Fibroblast of pulmonary artery (primary cell): ENCODE results near the gene PRRC2A.

Experiments
- DNase-seq: peaks from one replicate; pipeline ENCODE4 v3.0.0-alpha.2; 2010; ENCODE audit warnings: low read depth
- H3K4me3 ChIP-seq: replicated peaks from 2 replicates; pipeline ENCODE4 v1.5.1; 2011; ENCODE audit warnings: low read depth, mild to moderate bottlenecking, control low read depth, low read length, moderate library complexity
- TF ChIP-seq, protein P1 (sequence below): IDR thresholded peaks from 2 replicates; pipeline ENCODE4 v1.5.1; 2011; ENCODE audit warnings: mild to moderate bottlenecking, control low read depth, low read length, inconsistent platforms; ENCODE audit errors: missing control alignments

PRRC2A gene

DNA sequence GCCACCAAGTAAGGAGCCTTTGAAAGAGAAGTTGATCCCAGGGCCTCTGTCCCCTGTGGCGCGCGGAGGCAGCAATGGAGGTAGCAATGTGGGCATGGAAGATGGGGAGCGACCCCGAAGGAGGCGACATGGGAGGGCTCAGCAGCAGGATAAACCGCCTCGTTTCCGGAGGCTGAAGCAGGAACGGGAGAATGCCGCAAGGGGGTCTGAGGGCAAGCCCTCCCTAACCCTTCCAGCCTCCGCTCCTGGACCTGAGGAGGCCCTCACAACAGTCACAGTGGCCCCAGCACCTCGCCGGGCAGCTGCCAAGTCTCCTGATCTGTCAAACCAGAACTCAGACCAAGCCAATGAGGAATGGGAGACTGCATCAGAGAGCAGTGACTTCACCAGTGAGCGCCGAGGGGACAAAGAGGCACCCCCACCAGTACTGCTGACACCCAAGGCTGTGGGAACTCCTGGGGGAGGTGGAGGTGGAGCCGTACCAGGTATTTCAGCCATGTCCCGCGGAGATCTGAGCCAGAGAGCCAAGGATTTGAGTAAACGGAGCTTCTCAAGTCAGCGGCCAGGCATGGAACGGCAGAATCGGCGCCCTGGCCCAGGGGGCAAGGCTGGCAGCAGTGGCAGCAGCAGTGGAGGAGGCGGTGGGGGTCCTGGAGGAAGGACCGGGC, 11.9 kb downstream of the PRRC2A start:
- no peak for DNase-seq
- no peak overlapping the region for H3K4me3 ChIP-seq
- TF ChIP-seq, protein P1, sequence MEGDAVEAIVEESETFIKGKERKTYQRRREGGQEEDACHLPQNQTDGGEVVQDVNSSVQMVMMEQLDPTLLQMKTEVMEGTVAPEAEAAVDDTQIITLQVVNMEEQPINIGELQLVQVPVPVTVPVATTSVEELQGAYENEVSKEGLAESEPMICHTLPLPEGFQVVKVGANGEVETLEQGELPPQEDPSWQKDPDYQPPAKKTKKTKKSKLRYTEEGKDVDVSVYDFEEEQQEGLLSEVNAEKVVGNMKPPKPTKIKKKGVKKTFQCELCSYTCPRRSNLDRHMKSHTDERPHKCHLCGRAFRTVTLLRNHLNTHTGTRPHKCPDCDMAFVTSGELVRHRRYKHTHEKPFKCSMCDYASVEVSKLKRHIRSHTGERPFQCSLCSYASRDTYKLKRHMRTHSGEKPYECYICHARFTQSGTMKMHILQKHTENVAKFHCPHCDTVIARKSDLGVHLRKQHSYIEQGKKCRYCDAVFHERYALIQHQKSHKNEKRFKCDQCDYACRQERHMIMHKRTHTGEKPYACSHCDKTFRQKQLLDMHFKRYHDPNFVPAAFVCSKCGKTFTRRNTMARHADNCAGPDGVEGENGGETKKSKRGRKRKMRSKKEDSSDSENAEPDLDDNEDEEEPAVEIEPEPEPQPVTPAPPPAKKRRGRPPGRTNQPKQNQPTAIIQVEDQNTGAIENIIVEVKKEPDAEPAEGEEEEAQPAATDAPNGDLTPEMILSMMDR: no peak

DNA sequence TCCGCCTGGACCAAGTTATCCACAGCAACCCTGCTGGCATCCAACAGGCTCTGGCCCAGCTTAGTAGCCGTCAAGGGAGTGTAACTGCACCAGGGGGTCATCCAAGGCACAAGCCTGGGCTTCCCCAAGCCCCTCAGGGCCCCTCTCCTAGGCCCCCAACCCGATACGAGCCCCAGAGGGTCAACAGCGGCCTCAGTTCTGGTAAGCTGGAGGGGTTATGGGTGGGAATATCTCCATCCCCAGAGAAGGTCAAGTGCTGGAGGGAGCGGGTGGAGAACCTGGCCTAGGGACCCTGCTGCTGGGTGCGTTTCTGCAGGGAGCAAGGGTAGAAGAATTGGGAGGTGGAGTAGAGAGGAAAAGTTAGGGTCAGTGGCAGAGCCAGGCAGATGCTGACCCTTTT, 12.9 kb downstream of the PRRC2A start:
- DNase-seq: no peak
- TF ChIP-seq, protein P1: no peak
- no peak overlapping the region for H3K4me3 ChIP-seq

DNA sequence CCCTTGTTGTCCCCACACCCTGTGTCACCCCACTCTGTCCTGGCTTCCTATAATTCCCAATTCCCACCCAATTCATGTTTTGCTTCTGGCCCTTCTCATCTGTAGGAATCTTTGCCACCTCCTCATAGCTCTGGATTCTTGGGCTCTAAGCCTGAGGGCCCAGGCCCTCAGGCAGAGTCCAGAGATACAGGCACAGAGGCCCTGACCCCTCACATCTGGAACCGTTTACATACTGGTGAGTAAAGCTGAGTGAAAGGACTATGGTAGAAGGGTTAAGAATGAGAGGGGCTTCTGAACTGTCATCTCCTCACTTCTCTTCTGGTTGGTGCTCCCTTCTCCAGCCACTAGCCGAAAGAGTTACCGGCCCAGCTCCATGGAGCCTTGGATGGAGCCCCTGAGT, 13.6 kb downstream of the PRRC2A start:
- DNase-seq: no peak
- TF ChIP-seq, protein P1: no peak

DNA sequence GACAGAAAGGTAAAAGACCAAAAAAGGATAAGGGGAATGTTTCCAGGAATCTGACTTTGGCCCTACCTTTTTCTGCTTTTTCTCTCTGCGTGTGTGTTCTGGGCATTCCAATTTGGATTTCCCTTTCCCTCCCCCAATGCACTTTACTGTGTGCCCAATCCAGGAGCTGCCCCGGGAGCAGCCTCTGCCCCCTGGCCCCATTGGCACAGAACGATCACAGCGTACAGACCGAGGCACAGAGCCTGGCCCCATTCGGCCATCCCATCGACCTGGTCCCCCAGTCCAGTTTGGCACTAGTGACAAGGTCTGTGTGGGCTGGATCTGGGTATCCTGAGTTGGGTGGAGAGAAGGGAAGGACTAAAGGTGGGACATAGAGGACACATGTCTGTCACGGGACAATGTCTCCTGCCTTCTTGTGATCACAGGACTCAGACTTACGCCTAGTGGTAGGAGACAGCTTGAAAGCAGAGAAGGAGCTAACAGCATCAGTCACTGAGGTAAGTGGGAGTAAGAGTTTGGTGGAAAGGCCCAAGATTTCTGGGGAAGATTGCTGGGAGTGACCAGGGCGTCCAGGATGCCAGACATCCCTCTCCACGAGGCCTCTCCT, 14.6 kb downstream of the PRRC2A start:
- DNase-seq: no peak
- TF ChIP-seq, protein P1: no peak
- H3K4me3 ChIP-seq: no peak overlapping the region

More for the DNA sequence above, 13.6 kb downstream of the PRRC2A start:
- H3K4me3 ChIP-seq: no peak overlapping the region

DNA sequence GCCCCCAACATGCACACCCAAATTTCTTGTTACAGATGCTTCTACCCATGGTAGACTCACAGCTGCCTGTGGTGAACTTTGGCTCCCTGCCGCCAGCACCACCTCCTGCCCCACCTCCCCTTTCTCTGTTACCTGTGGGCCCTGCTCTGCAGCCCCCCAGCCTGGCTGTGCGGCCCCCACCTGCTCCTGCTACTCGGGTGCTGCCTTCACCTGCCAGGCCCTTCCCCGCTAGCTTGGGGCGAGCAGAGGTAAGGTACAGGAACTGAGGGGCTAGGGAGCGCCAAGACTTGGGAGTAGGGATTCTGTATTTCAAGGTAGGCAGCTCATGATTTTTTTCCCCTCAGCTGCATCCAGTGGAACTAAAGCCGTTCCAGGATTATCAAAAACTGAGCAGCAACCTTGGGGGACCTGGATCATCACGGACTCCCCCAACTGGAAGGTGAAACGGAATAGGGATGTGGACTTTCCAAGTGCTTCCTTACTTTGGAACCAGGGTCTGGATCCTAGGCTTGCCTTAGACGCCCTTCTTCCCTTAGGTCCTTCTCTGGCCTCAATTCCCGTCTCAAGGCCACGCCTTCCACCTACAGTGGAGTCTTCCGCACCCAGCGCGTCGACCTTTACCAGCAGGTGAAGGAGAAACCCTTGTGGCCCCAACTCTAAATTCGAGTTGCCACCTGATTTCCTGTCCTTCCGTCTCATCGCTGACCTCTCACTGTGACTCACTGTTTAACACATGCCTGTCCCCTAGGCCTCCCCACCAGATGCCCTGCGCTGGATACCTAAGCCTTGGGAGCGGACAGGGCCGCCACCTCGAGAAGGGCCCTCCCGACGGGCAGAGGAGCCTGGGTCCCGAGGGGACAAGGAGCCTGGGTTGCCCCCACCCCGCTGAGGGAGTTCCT, 16.4 kb downstream of the PRRC2A start:
- DNase-seq: no peak
- TF ChIP-seq, protein P1: no peak
- H3K4me3 ChIP-seq: no peak overlapping the region

DNA sequence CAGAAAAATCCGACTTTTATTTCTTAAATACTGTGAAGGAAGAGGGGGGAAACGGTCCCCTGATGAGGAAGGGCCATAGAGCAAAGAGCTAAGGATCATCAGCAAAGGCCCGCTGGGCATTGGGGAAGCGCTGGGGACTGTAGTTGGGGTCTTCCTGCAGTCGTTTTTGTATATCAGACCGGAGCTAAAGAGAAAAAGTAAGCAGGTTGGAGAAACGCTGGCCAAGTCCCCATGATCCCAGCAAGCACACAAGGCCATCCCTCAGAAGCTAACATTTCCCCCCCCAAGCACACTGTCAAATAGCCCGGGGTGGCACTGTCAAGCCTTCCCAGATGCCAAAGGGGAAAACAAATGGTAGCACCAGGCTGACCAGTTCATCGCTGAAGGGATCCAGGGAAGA, 18.5 kb downstream of the PRRC2A start:
- no peak for DNase-seq
- H3K4me3 ChIP-seq: no peak overlapping the region
- TF ChIP-seq, protein P1: no peak
